Measurements from ENCODE around the gene TSPEAR.

DNA sequence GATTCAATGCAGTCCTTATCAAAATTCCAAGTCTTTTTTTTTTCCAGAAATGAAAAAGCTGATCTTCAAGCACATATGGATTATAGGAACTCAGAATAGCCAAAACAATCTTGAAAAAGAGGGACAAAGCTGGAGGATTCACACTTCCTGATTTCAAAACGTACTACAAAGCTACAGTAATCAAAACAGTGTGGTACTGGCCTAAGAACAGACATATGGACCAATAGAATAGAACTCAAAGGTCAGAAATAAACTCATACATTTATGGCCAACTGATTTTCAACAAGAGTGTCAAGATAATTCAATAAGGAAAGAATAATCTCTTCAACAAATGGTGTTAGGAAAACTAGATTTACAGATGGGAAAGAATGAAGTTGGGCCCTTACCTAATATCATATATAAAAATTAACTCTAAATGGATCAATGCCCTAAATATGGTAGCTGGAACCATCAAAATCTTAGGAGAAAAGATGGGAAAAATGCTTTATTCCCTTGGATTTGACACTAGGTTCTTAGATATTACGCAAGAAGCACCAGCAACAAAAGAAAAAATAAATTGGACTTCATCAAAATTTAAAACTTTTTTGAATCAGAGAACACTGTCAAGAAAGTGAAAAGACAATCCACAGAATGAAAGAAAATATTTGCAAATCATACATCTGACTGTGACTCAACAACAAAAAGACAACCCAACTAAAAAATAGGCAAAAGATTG, 18.4 kb downstream of the TSPEAR start:
- no peak for TF ChIP-seq POLR2A (IDR thresholded peaks at IDR 0.05)
- TF ChIP-seq, protein P1, sequence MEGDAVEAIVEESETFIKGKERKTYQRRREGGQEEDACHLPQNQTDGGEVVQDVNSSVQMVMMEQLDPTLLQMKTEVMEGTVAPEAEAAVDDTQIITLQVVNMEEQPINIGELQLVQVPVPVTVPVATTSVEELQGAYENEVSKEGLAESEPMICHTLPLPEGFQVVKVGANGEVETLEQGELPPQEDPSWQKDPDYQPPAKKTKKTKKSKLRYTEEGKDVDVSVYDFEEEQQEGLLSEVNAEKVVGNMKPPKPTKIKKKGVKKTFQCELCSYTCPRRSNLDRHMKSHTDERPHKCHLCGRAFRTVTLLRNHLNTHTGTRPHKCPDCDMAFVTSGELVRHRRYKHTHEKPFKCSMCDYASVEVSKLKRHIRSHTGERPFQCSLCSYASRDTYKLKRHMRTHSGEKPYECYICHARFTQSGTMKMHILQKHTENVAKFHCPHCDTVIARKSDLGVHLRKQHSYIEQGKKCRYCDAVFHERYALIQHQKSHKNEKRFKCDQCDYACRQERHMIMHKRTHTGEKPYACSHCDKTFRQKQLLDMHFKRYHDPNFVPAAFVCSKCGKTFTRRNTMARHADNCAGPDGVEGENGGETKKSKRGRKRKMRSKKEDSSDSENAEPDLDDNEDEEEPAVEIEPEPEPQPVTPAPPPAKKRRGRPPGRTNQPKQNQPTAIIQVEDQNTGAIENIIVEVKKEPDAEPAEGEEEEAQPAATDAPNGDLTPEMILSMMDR (IDR thresholded peaks at IDR 0.05) = no peak
